Measurements from ENCODE around the gene SBNO2. TPM values are rescaled to one million over a fixed set of nuclear protein-coding genes. Genes with fewer than 3 reads are reported as not detected.

Gene SBNO2
- total and polyA plus RNA-seq, 2 experiments from 2014 or later, result 6.9 to 35.4 TPM

DNA sequence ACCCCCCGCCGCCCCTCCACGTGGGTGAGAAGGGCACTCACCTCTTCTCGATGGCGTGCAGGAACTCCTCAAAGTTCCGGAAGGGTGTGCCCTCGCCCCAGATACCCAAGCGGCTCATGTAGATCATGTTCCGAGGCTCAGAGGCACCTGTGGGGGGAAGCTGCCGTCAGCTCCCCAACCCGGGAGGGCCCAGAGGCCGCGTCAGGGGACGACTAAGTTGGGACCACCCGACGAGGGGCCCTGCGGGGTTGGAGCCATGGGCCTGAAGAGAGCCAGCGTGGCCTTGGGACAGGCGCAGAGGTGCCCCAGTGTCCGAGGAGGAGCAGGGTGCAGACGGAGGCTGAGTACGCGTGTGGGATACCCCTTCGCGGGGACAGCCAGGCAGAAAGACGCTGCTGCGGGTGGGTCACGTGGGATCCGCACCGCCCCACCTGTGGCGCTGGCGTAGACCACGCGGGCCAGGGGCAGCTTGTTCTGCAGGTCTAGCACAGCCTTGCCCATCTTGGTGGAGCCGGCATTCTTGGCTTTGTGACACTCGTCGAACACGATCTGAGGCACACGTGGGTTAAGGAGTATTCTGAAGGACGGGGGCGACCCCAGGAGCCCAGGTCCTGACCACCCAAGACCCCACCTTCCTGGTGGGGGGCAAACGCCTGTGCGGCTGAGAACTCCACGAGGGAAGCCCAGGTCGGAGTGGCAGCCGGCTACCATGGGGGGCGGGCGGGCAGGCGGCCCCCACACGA is 54.4 kb downstream of the SBNO2 start:
- H3K27me3 Mint-ChIP-seq (ENCODE audit: insufficient read depth, low read depth, poor library complexity), result peaks cover 2% of the 10 kb centered on the region
- Histone ChIP-seq H3K4me2 (no peak overlapping the region), H4K20me1 (replicated peaks; ENCODE audit: insufficient read depth) (no peaks in the 10 kb centered on the region; the same call in 1 of the 2 replicates), H3K79me2 (replicated peaks; ENCODE audit: insufficient read depth) (no peaks in the 10 kb centered on the region), H3K36me3 (ENCODE audit: insufficient read depth) (no peaks in the 10 kb centered on the region), H3F3A (replicated peaks; ENCODE audit: low read depth) (0 out of 2 replicates have a peak, but pooled peaks cover 6% of the 10 kb centered on the region), H3K9me2 (ENCODE audit: insufficient read depth) (no peaks in the 10 kb centered on the region), H3K4me1 (ENCODE audit: insufficient read depth) (no peaks in the 10 kb centered on the region), H3K27me3 (ENCODE audit: insufficient read depth) (no peaks in the 10 kb centered on the region), H3K27ac (ENCODE audit: low read depth) (no peak overlapping the region), H3K4me3 (no peak overlapping the region), H2AFZ (no peak overlapping the region)
- TF ChIP-seq, protein P1, sequence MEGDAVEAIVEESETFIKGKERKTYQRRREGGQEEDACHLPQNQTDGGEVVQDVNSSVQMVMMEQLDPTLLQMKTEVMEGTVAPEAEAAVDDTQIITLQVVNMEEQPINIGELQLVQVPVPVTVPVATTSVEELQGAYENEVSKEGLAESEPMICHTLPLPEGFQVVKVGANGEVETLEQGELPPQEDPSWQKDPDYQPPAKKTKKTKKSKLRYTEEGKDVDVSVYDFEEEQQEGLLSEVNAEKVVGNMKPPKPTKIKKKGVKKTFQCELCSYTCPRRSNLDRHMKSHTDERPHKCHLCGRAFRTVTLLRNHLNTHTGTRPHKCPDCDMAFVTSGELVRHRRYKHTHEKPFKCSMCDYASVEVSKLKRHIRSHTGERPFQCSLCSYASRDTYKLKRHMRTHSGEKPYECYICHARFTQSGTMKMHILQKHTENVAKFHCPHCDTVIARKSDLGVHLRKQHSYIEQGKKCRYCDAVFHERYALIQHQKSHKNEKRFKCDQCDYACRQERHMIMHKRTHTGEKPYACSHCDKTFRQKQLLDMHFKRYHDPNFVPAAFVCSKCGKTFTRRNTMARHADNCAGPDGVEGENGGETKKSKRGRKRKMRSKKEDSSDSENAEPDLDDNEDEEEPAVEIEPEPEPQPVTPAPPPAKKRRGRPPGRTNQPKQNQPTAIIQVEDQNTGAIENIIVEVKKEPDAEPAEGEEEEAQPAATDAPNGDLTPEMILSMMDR (conservative IDR thresholded peaks at IDR 0.05; ENCODE audit: low read depth in 2 of 2), result no peak
- TF ChIP-seq CREB1 (CRISPR knock-in tag; IDR thresholded peaks at IDR 0.05; ENCODE audit: low read depth), result no peak
- TF ChIP-seq JUNB (IDR thresholded peaks at IDR 0.05; ENCODE audit: unreplicated experiment), result no peak
- TF ChIP-seq POLR2AphosphoS5 (IDR thresholded peaks at IDR 0.05; ENCODE audit: low read depth), result no peak
- TF ChIP-seq, protein P2, sequence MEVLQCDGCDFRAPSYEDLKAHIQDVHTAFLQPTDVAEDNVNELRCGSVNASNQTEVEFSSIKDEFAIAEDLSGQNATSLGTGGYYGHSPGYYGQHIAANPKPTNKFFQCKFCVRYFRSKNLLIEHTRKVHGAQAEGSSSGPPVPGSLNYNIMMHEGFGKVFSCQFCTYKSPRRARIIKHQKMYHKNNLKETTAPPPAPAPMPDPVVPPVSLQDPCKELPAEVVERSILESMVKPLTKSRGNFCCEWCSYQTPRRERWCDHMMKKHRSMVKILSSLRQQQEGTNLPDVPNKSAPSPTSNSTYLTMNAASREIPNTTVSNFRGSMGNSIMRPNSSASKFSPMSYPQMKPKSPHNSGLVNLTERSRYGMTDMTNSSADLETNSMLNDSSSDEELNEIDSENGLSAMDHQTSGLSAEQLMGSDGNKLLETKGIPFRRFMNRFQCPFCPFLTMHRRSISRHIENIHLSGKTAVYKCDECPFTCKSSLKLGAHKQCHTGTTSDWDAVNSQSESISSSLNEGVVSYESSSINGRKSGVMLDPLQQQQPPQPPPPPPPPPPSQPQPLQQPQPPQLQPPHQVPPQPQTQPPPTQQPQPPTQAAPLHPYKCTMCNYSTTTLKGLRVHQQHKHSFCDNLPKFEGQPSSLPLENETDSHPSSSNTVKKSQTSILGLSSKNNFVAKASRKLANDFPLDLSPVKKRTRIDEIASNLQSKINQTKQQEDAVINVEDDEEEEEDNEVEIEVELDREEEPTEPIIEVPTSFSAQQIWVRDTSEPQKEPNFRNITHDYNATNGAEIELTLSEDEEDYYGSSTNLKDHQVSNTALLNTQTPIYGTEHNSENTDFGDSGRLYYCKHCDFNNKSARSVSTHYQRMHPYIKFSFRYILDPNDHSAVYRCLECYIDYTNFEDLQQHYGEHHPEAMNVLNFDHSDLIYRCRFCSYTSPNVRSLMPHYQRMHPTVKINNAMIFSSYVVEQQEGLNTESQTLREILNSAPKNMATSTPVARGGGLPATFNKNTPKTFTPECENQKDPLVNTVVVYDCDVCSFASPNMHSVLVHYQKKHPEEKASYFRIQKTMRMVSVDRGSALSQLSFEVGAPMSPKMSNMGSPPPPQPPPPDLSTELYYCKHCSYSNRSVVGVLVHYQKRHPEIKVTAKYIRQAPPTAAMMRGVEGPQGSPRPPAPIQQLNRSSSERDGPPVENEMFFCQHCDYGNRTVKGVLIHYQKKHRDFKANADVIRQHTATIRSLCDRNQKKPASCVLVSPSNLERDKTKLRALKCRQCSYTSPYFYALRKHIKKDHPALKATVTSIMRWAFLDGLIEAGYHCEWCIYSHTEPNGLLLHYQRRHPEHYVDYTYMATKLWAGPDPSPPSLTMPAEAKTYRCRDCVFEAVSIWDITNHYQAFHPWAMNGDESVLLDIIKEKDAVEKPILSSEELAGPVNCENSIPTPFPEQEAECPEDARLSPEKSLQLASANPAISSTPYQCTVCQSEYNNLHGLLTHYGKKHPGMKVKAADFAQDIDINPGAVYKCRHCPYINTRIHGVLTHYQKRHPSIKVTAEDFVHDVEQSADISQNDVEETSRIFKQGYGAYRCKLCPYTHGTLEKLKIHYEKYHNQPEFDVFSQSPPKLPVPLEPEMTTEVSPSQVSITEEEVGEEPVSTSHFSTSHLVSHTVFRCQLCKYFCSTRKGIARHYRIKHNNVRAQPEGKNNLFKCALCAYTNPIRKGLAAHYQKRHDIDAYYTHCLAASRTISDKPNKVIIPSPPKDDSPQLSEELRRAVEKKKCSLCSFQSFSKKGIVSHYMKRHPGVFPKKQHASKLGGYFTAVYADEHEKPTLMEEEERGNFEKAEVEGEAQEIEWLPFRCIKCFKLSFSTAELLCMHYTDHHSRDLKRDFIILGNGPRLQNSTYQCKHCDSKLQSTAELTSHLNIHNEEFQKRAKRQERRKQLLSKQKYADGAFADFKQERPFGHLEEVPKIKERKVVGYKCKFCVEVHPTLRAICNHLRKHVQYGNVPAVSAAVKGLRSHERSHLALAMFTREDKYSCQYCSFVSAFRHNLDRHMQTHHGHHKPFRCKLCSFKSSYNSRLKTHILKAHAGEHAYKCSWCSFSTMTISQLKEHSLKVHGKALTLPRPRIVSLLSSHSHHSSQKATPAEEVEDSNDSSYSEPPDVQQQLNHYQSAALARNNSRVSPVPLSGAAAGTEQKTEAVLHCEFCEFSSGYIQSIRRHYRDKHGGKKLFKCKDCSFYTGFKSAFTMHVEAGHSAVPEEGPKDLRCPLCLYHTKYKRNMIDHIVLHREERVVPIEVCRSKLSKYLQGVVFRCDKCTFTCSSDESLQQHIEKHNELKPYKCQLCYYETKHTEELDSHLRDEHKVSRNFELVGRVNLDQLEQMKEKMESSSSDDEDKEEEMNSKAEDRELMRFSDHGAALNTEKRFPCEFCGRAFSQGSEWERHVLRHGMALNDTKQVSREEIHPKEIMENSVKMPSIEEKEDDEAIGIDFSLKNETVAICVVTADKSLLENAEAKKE (CRISPR knock-in tag; IDR thresholded peaks at IDR 0.05), result no peak
- TF ChIP-seq, protein P3, sequence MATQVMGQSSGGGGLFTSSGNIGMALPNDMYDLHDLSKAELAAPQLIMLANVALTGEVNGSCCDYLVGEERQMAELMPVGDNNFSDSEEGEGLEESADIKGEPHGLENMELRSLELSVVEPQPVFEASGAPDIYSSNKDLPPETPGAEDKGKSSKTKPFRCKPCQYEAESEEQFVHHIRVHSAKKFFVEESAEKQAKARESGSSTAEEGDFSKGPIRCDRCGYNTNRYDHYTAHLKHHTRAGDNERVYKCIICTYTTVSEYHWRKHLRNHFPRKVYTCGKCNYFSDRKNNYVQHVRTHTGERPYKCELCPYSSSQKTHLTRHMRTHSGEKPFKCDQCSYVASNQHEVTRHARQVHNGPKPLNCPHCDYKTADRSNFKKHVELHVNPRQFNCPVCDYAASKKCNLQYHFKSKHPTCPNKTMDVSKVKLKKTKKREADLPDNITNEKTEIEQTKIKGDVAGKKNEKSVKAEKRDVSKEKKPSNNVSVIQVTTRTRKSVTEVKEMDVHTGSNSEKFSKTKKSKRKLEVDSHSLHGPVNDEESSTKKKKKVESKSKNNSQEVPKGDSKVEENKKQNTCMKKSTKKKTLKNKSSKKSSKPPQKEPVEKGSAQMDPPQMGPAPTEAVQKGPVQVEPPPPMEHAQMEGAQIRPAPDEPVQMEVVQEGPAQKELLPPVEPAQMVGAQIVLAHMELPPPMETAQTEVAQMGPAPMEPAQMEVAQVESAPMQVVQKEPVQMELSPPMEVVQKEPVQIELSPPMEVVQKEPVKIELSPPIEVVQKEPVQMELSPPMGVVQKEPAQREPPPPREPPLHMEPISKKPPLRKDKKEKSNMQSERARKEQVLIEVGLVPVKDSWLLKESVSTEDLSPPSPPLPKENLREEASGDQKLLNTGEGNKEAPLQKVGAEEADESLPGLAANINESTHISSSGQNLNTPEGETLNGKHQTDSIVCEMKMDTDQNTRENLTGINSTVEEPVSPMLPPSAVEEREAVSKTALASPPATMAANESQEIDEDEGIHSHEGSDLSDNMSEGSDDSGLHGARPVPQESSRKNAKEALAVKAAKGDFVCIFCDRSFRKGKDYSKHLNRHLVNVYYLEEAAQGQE (IDR thresholded peaks at IDR 0.05; ENCODE audit: unreplicated experiment), result no peak
- TF ChIP-seq EZH2phosphoT487 (IDR thresholded peaks at IDR 0.05; ENCODE audit: unreplicated experiment), result no peak
- no peak for TF ChIP-seq NANOG (IDR thresholded peaks at IDR 0.05; ENCODE audit: borderline replicate concordance)
- no peak for TF ChIP-seq ZNF114 (CRISPR knock-in tag; IDR thresholded peaks at IDR 0.05)
- no peak for TF ChIP-seq STAT1 (IDR thresholded peaks at IDR 0.05; ENCODE audit: unreplicated experiment)
- TF ChIP-seq EZH2 (IDR thresholded peaks at IDR 0.05; ENCODE audit: low read depth, unreplicated experiment), result no peak
- TF ChIP-seq, protein P4, sequence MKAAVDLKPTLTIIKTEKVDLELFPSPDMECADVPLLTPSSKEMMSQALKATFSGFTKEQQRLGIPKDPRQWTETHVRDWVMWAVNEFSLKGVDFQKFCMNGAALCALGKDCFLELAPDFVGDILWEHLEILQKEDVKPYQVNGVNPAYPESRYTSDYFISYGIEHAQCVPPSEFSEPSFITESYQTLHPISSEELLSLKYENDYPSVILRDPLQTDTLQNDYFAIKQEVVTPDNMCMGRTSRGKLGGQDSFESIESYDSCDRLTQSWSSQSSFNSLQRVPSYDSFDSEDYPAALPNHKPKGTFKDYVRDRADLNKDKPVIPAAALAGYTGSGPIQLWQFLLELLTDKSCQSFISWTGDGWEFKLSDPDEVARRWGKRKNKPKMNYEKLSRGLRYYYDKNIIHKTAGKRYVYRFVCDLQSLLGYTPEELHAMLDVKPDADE (IDR thresholded peaks at IDR 0.05), result no peak
- no peak for TF ChIP-seq ZNF331 (CRISPR knock-in tag; IDR thresholded peaks at IDR 0.05; ENCODE audit: low read depth)
- peaks cover 22% of the 10 kb centered on the region for H3K36me3 Mint-ChIP-seq (ENCODE audit: low read depth)
- DNase-seq (ENCODE audit: low spot score) (no peak), ATAC-seq (no peak)
- no peak overlapping the region for H3K27ac Mint-ChIP-seq
- no peak overlapping the region for H3K4me3 Mint-ChIP-seq
- H3K9me3 Mint-ChIP-seq, result no peaks in the 10 kb centered on the region; the same call in 2 of the 3 replicates
- peaks cover 2% of the 10 kb centered on the region; the same call in 2 of the 3 replicates for H3K4me1 Mint-ChIP-seq

Data from GM23338 (cell line).